KMS-11 (cell line): ENCODE results near the gene ZNF398.

ENCODE experiments used
- H2AFZ ChIP-seq: fragments of 200-600 bp; sonication (generic); 2 replicates; pipeline ENCODE4 v1.6.1; 2016; ENCODE audit warnings: antibody characterized with exemption, mixed run types, low read depth
- H3K27ac ChIP-seq: fragments of 200-600 bp; sonication (generic); 2 replicates; pipeline ENCODE4 v1.6.1; 2016; ENCODE audit warnings: mild to moderate bottlenecking, mixed run types
- H3K27me3 ChIP-seq: fragments of 200-600 bp; sonication (generic); 2 replicates; pipeline ENCODE4 v1.6.1; 2017; ENCODE audit warnings: mild to moderate bottlenecking, low read depth, mixed run types, moderate library complexity; ENCODE audit not compliant: insufficient read depth
- H3K36me3 ChIP-seq: fragments of 200-600 bp; sonication (generic); 2 replicates; pipeline ENCODE4 v1.6.1; 2017; ENCODE audit warnings: mild to moderate bottlenecking, mixed run types; ENCODE audit not compliant: insufficient read depth
- H3K4me1 ChIP-seq: fragments of 200-600 bp; sonication (generic); 2 replicates; pipeline ENCODE4 v1.6.1; 2016; ENCODE audit warnings: mild to moderate bottlenecking, low read depth, mixed run types; ENCODE audit not compliant: poor library complexity, severe bottlenecking
- H3K4me2 ChIP-seq: fragments of 200-600 bp; sonication (generic); 2 replicates; pipeline ENCODE4 v1.7.0; 2016; ENCODE audit warnings: mild to moderate bottlenecking, mixed run types
- H3K4me3 ChIP-seq: fragments of 200-600 bp; sonication (generic); IDR thresholded peaks from 2 replicates; pipeline ENCODE4 v1.6.1; 2017; ENCODE audit warnings: low read depth, low read length, mixed read lengths; ENCODE audit not compliant: insufficient read depth
- H3K79me2 ChIP-seq: fragments of 200-600 bp; sonication (generic); 2 replicates; pipeline ENCODE4 v1.6.1; 2016; ENCODE audit warnings: low read depth, mixed run types; ENCODE audit not compliant: insufficient read depth
- H3K9ac ChIP-seq: fragments of 200-600 bp; sonication (generic); 2 replicates; pipeline ENCODE4 v1.6.1; 2016; ENCODE audit warnings: mild to moderate bottlenecking, mixed run types
- H4K20me1 ChIP-seq: fragments of 200-600 bp; sonication (generic); 2 replicates; pipeline ENCODE4 v1.6.1; 2016; ENCODE audit warnings: mild to moderate bottlenecking, mixed run types; ENCODE audit not compliant: insufficient read depth
- CTCF ChIP-seq: fragments of 200-600 bp; sonication (generic); conservative IDR thresholded peaks from 2 replicates; pipeline ENCODE4 v1.6.1; 2017; ENCODE audit warnings: low read depth, mild to moderate bottlenecking, antibody characterized with exemption, low read length, moderate library complexity, mixed read lengths

ZNF398 gene

DNA sequence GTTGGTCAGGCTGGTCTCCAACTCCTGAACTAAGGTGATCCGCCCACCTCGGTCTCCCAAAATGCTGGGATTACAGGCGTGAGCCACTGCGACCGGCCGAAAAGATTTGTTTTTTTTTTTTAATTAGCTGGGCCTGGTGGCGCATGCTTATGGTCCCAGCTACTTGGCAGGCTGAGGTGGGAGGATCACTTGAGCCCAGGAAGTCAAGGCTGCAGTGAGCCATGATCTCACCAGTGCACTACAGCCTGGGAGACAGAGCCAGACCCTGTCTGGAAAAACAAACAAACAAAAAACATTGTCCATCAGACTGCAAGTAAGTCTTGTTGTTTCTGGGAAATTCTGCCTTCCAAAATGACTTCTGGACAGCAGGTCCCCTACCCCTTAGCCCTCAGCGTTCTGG lies 75.9 kb downstream of the ZNF398 start:
- no peak for TF ChIP-seq CTCF
- Histone ChIP-seq H3K4me1 (no peaks in the 10 kb centered on the region), H3K79me2 (no peaks in the 10 kb centered on the region), H3K27me3 (no peaks in the 10 kb centered on the region), H3K4me2 (no peak overlapping the region), H4K20me1 (no peaks in the 10 kb centered on the region), H3K9ac (no peak overlapping the region), H3K27ac (no peak overlapping the region), H2AFZ (no peak overlapping the region), H3K4me3 (no peak overlapping the region), H3K36me3 (peaks cover 5% of the 10 kb centered on the region; the same call in 1 of the 2 replicates)

DNA sequence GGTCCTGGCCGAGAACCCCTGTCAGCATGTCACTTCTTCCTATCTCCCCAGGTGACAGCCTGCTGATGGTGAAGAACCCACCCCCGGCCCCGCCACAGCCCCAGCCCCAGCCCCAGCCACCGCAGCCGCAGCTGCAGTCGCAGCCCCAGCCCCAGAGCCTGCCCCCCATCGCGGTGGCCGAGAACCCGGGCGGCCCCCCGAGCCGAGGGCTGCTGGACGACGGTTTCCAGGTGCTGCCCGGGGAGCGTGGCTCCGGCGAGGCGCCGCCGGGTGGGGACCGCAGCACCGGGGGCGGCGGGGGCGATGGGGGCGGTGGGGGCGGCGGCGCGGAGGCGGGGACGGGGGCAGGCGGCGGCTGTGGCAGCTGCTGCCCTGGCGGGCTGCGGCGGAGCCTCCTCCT lies 76.5 kb downstream of the ZNF398 start:
- no peak for TF ChIP-seq CTCF
- H2AFZ ChIP-seq, result no peak overlapping the region
- no peak overlapping the region for H3K4me2 ChIP-seq
- H3K4me3 ChIP-seq, result no peak overlapping the region
- H3K27me3 ChIP-seq, result no peaks in the 10 kb centered on the region
- 0 out of 2 replicates have a peak, but pooled peaks cover 5% of the 10 kb centered on the region for H3K36me3 ChIP-seq
- H3K9ac ChIP-seq, result no peak overlapping the region
- no peaks in the 10 kb centered on the region for H4K20me1 ChIP-seq
- no peaks in the 10 kb centered on the region for H3K4me1 ChIP-seq
- H3K27ac ChIP-seq, result no peak overlapping the region
- no peaks in the 10 kb centered on the region for H3K79me2 ChIP-seq

- no peak overlapping the region for H2AFZ ChIP-seq
These were observed 77.1 kb downstream of the ZNF398 start for GRCh38 chr7:149224352-149224751.

DNA sequence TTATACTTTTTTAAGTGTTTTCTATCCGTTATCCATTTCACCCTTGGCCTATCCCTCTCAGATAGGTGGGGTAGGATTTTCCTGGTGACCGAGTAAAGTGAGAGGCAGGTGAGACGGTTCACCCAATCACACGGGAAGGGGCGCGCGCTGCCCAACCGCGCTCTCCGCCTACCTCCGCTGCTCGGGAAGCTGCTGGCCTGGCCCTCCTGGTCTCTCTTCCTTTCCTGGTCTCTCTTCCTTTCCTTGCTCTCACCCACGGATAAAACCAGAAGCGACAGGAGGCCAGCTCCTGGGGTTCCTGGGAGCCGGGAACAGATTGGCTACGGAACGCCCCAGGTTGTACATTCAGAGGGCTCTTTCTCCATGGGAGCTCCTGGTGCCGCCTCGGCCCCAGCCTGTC lies 77.9 kb downstream of the ZNF398 start:
- no peaks in the 10 kb centered on the region for H4K20me1 ChIP-seq
- H3K36me3 ChIP-seq, result 0 out of 2 replicates have a peak, but pooled peaks cover 5% of the 10 kb centered on the region
- no peak overlapping the region for H3K27ac ChIP-seq
- H2AFZ ChIP-seq, result no peak overlapping the region
- no peak overlapping the region for H3K4me2 ChIP-seq
- H3K4me3 ChIP-seq, result no peak overlapping the region
- no peak overlapping the region for H3K9ac ChIP-seq
- H3K27me3 ChIP-seq, result no peaks in the 10 kb centered on the region
- no peak for TF ChIP-seq CTCF
- H3K4me1 ChIP-seq, result no peaks in the 10 kb centered on the region
- no peaks in the 10 kb centered on the region for H3K79me2 ChIP-seq

More at GRCh38 chr7:149224352-149224751, 77.1 kb downstream of the ZNF398 start:
- Histone ChIP-seq H3K9ac (no peak overlapping the region), H3K27me3 (no peaks in the 10 kb centered on the region), H4K20me1 (no peaks in the 10 kb centered on the region), H3K36me3 (0 out of 2 replicates have a peak, but pooled peaks cover 5% of the 10 kb centered on the region), H3K4me3 (no peak overlapping the region), H3K27ac (no peak overlapping the region), H3K4me2 (no peak overlapping the region), H3K4me1 (no peaks in the 10 kb centered on the region), H3K79me2 (no peaks in the 10 kb centered on the region)
- TF ChIP-seq CTCF, result no peak
